LoVo (cell line): ENCODE data around the gene DPM2.

Source experiments
- DNase-seq: peaks from one replicate; pipeline ENCODE4 v3.0.0-alpha.2; 2016; ENCODE audit warnings: low spot score

Gene DPM2

GRCh38 chr9:127936347-127936852 lies 1.3 kb downstream of the DPM2 start:
- no peak for DNase-seq

- DNase-seq: no peak
These were observed 1.9 kb downstream of the DPM2 start for GRCh38 chr9:127935765-127936221.

DNA sequence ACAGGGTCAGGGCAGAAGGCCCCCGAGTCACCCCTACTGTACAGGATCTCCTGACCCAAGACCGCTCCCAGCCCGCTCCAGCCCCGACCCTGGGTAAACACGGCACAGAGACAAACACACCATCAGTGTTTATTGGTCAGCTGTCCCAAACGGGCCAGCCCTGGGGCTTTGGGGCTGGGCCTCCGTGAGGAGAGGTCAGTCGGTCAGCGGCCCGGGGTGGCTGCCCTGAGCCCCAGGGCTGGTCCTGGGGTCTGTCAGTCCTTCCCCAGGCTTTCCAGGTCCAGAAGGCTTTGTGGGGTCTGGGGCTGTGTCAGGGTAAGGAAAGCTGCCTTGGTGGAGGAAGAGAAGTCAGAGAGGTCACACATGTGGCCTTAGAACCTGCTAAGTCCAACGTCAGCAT lies 2.7 kb downstream of the DPM2 start:
- no peak for DNase-seq

DNA sequence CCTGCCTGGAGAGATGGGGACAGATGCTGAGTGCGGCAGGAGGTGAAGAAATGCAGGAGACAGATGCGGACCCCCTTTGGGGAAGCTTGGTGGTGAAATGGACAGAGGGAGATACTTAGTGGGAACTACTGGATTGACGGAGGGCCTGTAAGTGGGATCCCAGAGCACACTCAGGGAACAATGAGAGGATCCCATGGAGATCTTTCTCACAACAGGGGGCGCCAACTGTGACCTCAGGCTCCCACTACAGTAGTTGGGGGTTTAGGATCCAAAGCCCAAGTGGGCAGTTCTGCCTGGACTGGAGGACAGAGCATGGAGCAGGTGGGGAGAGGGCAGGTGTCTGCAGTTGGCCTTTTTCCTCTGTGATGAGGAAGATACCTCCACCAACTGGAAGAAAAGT lies 3.4 kb downstream of the DPM2 start:
- DNase-seq: no peak

- no peak for DNase-seq
These were observed 6.4 kb downstream of the DPM2 start for GRCh38 chr9:127931092-127931881.

- DNase-seq: peak; percentile 64
These were observed 7.2 kb downstream of the DPM2 start, which contains the start of gene PIP5KL1 for GRCh38 chr9:127930231-127931091. Gene PIP5KL1 (minus strand): TSS chr9:127930777. CDS start chr9:127930752, 25 bp downstream.

DNA sequence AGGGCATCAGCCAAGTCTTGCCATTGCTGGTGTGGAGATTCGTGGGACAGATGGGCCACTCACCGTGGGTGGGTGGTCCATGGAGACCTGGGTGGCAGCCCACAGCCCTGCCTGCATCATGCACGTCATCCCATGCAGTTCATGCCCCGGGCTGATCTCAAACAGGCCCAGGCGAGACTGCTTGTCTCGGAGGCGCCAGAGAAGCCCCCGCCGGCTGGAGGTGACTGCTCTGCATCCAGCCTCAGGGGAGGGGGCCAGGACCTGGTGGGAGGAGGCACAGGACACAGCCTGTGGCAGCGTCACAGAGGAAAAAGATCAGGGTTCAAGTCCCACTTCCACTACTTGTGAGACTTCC lies 8.1 kb downstream of the DPM2 start:
- no peak for DNase-seq

DNA sequence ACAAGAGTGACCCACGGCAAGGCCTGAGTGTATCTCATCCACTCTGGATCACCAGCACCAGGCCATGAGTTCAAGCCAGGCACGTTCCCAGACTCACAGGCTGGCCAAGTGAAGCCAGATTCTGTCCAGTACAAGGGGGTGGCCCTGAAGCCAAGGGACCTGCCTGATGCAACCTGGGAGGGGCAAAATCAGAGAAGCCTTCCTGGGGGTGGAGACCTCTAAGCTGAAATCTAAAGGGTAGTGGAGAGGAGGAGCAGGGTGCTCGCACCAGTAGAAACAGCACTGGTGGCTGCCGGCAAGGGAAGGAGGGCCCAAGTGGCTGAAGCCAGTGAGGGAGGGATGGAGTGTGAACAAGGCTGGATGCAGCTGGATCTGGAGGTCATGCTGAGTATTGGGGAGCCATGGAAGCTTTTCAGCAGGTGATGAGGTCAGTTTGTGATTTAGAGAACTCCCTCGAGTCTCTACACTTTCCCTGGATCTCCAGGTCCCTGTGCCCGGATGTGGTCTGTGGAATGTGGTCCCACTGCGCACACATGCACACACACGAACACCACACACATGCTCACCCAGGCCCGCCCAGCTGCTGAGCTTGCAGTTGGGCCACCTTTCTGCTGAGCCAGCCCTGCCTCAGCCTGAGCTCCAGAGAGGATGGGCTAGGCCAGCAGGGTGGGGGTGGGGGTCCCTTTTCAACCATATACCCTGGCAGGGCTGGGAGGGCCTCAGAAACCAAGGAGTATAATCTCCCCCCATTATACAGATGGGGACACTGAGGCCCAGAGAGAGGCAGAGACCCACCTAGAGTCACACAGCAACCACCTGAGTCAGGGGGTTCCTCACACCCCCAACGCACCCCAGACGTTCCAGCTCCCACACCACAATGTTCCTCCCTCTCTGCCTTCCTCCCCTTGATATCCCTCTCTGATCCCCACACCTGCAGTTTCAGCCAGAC lies 8.7 kb downstream of the DPM2 start:
- no peak for DNase-seq

DNA sequence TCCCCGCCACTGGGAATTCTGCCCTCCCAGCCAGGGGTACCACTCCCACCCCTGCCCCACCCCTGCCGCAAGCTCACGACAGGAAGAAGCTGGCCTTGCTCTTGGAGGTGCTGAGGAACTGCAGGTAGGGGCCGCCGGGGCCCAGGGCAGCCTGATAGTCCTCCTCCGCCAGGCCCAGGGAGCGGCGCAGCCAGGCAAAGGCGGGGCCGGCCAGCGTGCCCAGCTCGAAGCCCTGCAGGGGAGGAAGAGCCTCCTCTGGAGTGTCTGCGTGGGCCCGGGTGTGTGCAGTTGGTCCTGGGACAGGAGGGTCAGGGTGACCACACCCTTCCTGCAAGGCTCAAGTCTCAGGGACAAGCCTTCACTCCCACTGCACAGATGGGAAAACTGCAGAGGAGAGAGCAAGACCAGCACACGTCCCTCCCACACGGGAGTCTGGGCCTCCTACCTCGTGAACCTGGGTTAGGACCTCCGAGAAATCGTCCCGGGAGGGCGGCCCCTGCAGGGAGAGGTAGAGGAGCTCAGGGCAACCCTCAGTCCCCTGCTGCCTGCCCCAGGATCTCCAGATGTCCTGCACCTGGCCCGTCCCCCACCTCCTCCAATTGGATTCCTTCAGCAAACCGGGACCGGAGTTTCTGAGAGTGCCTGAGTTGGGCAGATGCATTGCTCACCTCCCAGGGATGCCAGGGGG lies 9.5 kb downstream of the DPM2 start:
- DNase-seq: no peak

DNA sequence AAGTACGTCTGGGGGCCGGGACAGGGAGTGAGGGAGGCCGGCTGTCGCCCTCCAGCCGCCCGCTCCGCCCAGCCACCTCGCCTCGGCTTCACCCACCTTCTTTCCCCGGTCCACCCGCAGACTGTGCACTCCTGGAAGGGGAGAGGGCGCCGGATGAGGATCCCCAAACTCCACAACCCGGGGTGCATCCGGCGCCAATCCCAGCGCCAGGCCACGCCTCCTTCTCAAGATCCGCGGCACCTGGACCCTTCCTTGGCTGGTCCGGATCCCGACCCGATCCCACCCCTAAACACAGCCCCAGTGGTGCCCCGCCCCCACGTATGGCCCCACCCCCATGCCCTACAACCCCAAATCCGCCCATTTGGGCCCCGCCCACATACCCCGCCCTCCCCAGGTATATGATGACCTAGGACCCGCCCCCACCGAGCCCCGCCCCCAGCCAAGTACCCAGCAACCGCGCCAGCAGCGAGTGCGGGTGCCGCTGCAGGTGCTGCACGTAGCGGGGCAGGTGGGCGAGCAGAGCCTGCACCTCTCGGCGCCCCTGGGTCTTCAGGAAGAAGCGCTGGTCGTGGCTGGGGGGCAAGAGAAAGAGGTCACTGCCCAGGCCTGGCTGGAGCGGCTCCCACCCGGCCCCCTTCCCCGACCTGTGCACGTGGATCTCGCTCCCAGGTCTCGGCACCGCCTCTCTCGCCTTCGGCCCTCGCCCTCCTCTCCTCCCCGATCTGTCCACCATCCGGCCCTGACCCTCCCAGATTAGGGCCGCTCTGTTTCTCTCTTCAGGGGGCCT lies 10.3 kb downstream of the DPM2 start:
- DNase-seq: no peak

DNA sequence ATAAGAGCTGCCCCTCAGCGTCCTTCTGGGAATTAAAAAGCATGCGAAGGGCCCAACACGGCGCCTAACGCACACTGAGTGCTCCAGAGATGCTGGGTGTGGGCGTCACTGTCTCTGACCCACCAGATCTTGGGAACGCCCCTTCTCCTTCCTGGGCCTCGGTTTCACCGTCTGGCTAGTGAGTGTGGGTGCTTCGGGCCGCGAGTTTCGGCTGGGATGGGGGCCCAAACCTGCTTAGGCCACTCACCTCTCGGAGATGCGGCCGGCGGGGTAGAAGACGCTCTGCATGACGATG lies 10.8 kb downstream of the DPM2 start:
- DNase-seq: no peak

DNA sequence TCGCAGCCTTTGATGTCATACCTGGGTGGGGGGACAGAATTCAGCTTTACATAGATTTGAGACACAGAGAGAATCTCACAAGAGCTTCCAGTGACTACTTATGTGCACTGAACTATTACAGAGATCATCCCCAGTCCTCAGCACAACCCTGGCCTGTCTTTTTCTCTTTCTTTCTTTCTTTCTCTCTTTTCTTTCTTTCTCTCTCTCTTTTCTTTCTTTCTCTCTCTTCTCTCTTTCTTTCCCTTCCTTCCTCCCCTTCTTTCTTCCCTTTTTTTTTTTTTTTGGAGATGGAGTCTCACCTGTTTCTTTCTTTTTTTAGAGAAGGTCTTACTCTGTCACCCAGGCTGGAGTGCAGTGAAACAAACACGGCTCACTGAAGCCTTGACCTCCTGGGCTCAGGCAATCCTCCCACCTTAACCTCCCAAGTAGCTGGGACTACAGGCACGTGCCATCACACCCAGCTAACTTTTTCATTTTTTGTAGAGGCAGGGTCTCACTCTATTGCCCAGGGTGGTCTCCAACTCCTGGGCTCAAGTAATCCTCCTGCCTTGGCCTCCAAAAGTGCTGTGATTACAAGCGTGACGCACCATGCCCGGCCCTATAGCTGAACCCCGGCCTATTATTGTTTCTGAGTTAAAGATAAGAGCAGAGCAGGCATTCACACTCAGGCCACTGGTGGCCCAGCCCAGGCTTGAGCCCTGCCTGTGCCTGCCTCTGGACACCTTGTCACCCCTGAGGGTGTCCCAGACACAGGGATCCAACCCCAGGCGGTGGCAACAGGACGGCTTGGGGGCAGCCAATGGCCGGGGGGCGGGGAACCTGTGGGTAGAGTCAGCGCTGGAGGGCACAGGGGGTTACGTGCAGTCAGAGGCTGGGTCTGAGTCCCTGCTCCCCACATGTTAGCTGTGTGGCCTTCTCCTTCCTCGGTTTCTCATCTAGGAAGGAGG lies 11.4 kb downstream of the DPM2 start:
- no peak for DNase-seq

GRCh38 chr9:127924736-127925444 lies 12.8 kb downstream of the DPM2 start:
- no peak for DNase-seq

GRCh38 chr9:127923771-127924170 lies 13.9 kb downstream of the DPM2 start:
- DNase-seq: no peak

DNA sequence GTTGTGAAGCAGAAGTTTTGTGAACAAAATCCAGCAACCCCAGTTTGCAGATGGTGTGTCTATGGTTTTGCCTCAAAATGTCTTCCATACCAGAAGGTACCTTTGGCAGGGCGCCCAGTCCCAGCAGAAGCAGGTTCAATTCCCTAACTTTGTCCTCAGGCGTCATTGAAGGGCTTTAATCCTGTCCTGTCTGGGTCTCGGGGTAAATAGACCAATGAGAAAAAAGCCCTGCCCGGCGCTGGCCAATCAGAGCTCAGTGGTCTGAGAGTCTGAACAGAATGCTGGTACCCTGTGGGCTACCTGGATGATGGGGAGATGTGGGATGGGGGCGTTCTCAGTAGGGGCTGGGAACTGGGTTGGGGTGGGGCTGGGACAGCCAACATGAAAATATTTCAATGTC lies 14.6 kb downstream of the DPM2 start:
- no peak for DNase-seq

GRCh38 chr9:127921557-127922120 lies 16.0 kb downstream of the DPM2 start:
- peak; percentile 71 for DNase-seq

DNA sequence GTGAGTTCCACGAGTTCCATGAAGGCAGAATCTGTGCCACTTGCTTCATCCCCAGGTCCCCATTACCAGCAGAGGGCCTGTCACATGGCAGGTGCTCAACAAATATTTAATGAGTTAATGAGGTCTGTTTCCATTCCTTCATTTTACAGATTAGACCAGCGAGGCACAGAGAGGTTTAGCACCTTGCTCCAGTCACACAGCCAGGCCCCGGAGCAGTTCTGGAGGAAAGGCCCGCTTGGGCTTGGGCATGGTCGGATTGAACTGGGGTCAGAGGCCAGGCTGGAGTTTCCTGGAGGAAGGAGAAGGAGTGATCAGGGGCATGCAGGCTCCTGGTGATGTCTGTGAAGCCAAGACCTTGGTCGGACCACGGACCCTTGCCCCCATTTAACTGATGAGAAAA lies 16.9 kb downstream of the DPM2 start:
- DNase-seq: no peak

DNA sequence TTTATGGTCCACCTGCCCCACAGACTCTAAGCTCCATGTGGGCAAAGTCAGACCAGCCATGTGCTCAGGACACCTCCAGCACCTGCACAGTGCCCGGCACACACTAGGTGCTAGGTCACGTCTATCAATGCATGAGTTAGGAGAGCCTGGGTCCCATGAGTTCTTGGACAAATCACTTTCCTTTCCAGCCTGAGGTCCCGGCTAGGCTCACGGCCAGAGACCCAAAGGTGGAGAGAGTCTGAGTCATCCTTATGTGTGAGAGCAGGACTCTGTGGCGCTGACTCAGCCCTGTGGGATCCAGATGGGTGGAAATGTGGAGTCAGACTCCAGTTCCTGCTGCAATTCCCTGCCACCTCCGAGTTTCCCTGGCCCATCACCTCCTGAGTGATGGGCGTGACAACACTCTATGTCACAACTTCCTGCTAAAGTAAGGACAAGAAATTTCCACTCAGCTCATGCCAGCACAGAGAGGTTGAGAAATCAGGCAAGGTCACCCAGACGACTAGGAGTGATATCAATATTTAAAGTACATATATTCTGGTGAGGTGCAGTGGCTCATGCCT lies 18.3 kb downstream of the DPM2 start:
- peak; percentile 96 for DNase-seq
